Hematopoietic multipotent progenitor cell treated with erythropoietin and hydrocortisone succinate and interleukin-3 and kit ligand, for 17 days (in vitro differentiated cells): Measurements from ENCODE around the gene RAET1L.
"Not testable (repeated sequence)": the region's sequence is repeated elsewhere in the genome, so short reads cannot be mapped to it uniquely, and the experiment has no call there.

Experiments
- DNase-seq: peaks from one replicate; pipeline ENCODE4 v3.0.0-alpha.2; 2015; ENCODE audit warnings: low spot score

The RAET1L gene

DNA sequence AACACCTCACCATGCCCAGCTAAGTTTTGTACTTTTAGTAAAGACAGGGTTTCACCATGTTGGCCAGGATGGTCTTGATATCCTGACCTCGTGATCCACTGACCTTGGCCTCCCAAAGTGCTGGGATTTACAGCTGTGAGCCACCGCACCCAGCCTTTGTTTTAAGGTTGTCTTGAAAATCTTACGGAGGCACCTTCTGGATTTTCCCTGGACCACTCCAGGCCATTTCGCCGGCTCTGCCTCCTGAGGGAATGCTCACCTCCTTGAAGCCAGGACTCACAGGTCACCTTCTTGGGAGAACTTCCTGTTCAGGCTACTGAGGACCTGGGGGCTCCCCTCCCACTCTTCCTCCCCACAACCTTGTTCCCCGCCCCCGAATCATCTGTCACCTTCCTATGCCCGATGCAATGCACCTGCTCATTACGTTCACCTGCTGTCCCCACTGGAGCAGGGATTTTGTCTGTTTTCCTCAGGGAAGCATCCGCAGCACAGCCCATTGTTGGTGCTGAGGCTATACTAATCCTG is 19.4 kb upstream of the RAET1L start:
- no peak for DNase-seq

DNA sequence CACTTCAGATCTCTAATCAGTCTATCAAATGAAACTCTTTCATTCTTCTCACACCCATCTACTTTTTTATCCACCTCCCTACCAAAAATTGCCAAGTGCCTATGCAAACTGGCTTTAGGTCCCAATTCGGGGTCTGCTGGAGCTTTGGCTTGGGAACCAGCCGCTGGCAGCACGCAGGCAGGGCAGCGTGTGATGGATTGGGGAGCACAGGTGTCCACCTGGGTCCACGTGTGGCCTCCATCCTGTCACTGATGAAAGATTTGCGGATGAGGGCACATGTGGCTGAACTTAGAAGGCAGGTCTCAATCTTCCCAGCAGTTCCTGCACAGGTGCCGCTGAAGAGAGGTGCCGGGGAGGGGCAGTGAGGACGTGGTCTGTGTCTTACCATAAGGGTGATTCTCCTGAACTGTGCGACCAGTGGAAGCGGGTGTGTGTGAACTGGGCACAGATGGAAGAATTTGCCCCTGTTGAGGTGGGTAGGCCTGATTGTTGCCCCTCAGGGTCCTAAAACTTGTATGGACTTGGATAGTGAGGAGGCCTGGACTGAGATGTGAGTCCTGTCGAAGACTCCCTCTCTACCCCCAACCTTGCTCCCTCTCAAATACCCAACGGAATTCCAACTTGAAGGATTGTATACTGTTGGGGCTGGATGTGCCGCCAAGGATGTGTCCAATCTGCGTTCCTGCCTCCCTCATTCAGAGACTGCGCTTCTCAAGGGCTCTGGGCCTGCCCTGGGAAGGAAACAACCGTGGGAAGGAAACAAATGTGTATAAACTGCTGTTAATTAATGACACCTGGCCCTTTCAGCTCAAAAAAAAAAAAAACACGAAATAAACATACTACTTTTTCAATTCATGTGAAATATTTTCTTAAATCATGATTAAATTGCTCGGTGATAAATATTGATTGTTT is 18.4 kb upstream of the RAET1L start:
- DNase-seq: no peak

DNA sequence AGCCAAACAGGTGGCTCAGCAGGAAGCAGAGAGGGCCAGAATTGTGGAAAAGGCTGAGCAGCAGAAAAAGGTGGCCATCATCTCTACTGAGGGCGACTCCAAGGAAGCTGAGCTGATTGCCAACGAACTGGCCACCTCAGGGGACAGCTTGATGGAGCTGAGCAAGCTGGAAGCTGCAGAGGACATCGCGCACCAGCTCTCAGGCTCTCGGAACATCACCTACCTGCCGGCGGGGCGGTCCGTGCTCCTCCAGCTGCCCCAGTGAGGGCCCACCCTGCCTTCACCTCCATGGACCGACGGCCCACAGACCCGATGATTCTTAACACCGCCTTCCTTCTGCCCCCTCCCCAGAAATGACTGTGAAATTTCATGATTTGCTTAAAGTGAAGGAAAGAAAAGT is 17.8 kb upstream of the RAET1L start:
- no peak for DNase-seq

DNA sequence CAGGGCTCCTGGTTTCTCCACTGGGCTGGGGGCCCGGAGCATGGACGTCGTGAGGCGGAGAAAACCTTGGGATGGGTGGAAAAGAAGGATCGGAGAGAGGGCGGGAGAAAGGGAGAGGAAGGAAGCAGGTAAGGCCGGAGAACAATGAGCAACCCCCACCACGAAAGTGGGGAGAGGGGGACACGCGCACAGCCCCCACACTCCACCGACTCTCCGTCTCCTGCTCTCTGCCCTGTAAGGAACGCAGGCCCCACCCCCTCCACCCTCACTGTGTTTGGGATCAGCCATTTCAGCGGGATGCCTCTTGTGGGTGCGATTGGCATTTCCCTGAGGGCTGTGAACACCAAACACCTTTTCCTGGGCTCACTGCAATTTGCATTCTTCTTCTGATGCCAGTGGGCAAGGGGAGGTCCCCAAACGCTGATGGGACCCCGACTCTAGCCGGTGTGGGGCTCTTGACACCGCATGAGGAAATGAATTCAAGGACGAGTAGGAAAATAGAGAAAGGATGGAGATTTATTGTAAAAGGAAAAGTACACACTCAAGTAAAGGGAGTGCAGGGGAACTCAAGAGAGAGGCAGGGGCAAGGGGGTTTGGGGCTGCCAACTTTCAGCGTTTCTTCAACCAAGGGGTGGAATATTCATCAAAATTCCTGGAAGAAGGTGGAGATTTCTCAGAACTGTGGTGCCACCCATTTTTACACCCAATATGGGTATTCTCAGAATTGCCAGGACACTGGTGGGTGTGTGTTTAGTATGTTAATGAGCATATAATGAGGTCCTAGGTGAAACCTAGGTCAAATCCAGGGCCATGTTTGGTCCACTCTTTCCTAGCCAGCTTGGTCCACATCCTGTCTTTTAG is 13.1 kb upstream of the RAET1L start:
- no peak for DNase-seq

DNA sequence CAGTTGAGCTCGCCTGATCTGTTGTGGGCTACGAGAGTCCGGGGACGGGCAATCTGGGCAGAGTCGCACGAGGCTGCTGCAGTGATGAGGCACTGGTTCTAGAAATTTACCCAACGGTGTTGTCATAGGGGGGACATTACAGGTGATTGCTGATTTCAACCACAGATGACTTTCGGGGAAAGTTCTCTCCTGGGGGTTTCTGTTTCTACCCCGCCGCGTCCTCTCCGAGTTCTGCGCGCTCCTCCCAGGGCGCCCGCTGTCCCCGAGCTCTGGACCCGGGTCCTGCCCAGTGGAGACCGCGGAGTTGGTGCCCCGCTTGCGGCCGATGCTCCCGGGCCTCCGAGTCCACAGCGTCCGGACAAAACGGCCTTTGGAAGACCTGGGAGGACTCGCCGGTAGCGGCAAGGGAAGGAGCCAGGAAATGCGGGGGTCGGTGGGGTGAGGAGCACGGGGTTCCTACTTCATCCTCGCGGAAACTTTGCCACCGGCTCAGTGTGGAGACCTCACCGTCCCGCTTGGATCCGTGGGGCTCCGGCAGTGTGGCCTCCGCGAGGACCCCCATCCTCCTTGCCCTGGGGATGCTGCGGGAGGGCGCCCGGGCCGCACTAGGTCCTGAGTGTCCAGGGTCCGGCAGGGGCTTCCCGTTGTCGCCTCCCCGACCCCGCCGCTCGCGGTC is 12.3 kb upstream of the RAET1L start:
- DNase-seq: no peak

DNA sequence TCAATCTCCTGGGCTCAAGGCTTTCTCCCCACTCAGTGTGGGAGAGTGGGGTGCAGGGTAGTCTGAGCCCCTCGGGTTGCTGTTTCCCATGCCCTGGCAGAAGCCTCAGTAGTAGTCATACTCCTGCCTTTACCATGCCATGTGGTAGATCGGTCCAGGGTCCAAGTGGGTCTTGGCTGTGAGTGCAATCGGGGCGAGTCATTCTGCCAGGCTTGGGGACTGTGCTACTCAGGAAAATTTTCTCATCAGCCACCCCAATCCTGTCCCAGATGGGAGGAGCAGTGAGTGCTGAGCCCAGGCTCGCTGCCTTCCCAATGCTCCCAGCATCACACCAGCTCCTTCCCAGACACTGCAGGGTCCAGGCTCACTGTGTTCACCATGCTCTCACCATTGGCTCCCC is 10.7 kb upstream of the RAET1L start:
- no peak for DNase-seq

DNA sequence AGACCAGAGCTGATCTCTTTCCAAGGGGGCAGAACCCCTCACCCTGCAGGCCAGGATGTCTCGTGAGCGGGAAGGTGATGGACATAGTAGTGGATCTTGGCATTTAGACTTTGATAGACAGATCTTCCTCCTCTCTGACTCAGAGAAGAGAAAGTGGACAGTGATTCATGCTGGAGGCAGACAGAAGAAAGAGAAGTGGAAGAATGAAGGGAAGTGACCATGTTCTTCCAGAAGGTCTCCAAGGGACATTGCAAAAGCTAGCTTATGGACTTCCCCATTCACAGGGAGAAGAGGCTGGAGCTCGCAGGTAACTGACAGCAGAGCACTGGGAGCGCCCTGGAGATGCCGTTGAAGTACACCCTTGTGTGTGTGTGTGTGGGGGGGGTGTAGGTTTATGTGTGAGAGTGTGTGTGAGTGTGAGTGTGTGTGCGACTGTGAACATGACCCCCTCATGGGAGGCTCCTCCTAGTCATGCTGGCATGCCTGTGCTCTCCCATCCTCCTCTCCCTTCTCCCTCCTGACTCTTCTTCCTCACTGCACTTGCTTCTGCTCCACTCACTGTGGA is 8.0 kb upstream of the RAET1L start:
- DNase-seq: no peak

DNA sequence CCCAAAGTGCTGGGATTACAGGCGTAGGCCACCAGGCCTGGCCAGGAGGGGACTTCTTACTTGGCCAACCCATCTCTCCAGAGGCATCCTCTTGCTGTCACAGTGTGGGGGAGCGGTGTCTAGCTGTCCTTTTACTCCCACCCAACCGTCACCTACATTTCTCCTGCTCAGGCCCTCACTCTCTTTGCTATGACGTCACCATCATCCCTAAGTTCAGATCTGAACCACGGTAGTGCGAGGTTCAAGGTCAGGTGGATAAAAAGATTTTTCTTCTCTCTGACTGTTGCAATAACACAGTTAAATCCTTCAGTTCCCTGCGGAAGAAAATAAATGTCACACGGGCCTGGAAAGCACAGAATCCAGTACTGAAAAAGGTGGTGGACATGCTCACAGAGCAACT is 7.3 kb upstream of the RAET1L start:
- DNase-seq: no peak

DNA sequence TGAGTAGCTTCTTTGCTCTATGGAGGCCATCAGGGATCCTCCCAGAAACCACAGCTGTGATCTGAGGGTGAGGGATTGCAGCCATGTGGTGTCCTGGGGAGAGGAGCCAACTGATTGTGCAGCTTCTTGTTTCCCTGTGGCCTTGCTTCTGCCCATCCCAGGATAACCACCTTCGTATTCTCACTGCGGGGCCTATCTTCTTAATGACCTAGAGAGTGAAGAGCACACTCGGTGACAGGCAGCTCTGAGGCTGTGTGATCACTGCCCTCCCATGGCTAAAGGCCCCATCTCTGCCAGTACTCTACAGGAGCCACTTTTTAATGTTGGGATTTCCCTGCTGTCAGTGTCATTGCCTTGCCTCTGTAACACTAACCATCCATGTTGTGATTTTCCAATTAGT is 5.3 kb upstream of the RAET1L start:
- DNase-seq: no peak

DNA sequence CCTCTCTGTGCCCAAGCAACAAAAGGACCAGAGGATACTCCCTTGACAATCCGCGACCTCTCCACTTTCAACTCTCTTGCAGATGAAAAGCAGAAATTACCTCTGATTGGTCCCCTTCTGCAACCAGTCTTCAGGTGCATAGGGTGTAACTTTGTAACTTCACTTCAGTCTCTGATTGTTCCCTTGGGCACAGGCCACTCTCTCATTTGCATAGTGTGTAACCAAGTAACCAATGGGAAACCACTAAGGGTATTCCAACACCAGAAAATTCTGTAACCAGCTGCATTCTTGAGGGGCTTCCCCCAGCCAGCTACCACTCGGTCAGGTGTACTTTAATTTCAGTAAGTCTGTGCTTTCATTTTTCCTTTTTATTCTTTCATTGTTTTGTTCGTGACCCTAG is 4.4 kb upstream of the RAET1L start:
- DNase-seq: no peak

DNA sequence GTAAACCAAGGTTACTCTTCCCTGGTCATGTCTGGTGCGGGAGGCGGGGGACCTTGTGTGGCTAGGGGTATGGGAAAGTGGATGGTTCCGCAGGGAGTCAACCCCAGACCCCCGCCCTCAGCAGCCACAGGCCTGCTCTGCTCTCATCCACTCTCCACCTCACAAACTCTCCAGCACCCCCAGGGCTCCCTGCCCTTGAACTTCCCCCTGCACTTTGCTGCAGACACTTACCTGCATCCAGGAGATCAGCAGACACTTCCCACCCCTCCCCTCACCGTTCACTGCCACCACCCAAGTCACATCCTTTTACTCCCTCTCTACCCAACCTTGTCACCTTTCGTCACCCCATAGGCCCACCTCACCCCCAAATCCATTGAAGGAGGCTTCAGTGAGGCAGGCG is 3.9 kb upstream of the RAET1L start:
- no peak for DNase-seq

DNA sequence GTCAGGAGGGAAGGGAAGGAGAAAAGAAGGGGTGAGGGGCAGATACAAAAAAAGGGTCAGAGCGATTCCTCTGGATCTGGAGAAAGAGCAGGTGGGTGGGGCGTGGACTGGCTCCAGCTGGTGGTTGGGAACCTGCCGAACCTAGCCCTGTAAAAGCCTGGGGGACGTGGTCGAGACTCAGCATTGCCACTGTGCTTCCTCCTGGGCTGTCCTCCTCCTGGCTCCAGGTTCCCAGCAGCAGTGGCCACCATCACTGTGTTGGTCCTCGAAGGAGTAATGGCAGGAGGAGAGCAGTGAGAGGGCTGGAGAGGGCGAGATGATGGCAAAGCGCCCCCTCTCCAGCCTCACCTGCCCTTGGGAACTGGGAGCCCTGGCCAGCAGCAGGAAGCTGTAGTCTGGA is 3.5 kb upstream of the RAET1L start:
- no peak for DNase-seq

DNA sequence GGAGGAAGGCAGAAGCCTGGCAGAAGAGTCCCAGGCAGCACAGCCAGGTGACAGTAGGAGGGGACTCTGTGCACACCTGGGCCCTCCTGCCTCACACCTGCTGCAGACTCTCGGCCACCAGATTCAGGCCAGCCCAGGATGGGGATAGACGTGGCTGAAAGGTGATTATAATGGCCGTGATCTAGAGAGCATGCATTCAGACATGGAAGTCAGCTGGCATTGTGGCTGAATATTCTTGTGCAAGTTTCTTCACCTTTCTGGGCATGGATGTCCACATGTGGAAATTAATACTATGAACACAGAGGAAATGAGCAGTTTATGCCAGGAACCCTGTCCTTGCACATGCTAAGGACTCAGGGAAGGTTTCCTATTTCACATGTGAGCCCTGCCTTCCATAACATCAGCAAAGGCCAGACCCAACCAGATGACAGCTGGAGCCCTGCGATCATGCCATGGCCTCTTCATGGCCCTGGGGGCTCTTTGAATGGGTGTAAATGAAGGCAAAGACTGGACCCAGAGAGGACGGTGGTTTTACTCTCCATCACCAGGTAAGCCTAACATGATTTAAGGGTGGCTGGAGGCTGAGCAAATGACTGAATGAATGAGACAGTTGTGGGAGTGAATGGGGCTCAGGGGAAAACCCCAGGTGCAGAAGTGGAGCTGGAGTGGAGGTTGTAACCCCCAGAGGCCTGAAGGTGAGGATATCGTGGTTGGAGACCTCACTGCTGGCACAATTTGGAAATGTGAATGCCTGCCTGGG is 2.7 kb upstream of the RAET1L start:
- no peak for DNase-seq

DNA sequence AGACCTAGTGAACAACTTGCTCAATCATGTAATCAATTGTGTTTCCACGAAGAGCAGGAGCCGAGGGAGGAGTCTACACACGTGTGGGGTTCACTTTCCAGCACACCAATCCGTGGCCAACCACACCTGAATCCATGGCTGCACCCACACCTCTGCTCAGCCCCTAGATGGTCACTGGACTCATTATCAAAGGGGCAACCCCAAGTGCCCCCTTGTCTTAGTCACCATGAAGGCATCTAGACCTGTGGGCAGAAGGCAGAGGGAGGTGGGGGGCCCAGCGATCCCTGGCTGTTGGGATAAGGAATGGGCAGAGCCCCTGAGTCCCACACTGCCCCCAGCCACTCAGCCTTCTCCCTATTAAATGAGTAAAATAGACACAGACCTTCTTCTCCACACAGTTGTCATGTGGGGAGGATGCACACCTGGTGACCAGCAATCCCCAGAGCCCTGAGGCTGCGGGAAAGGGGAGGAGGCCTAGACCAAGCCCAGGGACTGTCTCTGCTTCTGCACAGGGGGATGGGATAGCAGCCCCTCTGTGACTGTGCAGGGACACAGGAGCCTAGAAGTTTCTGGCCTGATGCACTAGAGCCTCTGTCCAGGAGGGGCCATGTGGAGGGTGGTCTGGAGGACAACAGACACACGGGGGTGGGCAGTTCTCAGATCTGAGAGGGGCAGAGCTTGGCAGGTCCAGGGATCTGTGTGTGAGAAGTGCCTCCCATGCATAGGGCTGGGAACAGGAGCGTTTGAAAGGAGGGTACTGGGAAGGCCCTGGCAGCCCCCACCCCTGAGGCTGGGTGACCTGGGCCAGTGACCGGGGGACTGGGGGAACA is 1.9 kb upstream of the RAET1L start:
- no peak for DNase-seq

DNA sequence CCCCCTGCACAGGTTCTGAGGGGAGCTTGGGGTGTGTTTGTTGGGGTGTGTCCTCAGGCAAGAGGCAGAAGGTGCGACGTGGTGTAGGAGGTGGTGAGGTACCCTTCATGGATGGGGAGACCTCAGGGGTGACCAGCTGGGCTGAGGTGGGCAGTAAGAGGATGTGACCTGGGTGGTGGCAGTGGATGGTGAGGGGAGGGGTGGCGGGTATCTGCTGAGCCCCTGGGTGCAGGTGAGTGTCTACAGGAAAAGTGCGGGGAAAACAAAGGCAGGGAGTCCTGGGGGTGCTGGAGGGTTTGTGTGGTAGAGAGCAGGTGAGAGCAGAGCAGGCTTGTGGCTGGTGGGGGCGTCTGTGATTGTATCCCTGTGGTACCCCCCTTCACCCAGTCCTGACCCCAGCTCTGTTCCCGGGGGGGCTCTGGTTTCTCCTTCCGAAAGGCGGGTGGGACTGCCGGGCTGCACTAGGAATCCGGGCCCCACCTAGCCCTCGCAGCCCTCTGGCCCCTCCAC is 631 bp downstream of the RAET1L start:
- no peak for DNase-seq

DNA sequence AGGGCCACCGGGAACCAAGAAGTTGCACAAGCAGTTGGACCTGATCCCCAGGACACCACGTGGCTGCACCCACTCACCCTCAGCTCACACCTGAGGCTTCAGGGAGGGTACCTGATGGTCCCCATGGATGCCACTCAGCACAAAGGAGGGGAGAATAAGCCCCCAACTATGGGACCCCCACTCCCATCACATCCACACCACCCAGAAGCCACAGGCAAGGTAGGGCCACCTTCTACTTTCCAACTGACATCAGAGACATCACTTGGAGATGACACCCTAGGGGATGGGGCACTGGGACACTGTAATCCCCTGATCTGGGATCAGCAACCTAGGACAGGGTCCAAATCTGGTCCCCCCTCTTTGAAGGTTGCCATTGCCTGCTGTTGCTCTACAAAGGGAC is 1.3 kb downstream of the RAET1L start:
- not testable (repeated sequence) for DNase-seq

DNA sequence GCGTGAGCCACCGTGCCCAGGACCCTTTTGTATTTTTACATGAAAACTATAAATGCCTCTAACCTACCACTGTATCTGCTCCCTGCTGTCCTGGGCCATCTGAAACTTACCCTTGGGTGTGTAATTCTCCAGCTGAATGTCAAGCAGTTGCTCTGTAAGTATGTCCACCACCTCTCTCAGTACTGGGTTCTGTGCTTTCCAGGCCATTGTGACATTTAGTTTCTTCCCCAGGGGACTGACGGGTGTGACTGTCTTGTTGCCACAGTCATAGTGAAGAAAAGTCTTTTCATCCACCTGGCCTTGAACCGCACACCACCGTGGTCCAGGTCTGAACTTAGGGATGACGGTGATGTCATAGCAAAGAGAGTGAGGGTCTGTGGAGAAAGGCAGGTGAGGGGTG is 3.5 kb downstream of the RAET1L start:
- DNase-seq: not testable (repeated sequence)

DNA sequence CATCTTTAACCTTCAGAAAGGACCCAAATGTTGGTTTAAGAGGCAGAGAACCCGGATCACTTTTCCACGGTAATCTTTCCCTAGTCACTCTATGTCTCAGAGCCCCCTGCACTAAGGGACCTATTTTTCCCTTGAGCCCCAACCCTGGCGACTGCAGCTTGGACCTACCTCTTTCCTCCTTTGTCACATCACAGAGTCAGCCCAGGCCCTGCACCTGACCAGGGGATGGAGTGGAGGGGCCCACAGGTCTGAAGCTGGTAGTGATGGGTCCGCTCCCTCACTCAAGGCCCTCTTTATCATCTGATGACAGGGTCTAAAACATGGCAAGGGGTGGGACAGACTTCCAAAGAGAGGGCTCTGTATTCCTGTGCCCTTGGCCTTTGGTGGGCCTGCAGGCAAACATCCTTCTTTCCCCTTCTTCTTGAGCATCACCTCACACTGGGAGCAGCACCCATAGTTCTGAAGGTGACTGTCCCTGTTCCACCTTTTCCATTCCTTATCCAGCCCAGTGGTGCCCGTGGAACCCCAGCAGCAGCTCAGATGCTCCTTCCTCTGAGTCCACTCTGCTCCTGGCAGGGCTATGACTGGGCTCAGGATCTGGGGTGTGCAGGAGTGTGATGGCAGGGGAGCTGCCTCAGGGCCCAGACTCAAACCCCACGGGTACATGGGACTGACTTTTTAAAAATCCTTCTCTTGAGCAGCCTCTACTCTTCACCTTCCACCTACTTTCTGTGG is 6.3 kb downstream of the RAET1L start:
- no peak for DNase-seq

DNA sequence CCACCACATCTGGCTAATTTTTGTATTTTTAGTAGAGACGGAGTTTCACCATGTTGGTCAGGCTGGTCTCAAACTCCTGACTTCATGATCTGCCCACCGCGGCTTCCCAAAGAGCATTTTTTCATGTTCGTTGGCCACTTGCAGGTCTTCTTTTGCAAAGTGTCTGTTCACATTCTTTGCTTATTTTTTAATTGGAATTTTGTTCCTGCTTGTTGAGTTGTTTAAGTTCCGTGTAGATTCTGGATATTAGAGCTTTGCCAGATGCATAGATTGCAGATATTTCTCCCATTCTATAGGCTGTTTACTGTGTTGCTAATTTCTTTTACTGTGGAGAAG is 8.2 kb downstream of the RAET1L start:
- DNase-seq: not testable (repeated sequence)
